HK-2 (cell line): ENCODE data around the gene DQX1.

Experiments
- DNase-seq: peaks from one replicate; pipeline ENCODE4 v3.0.0-alpha.2; 2018; ENCODE audit not compliant: unreplicated experiment

Gene DQX1

DNA sequence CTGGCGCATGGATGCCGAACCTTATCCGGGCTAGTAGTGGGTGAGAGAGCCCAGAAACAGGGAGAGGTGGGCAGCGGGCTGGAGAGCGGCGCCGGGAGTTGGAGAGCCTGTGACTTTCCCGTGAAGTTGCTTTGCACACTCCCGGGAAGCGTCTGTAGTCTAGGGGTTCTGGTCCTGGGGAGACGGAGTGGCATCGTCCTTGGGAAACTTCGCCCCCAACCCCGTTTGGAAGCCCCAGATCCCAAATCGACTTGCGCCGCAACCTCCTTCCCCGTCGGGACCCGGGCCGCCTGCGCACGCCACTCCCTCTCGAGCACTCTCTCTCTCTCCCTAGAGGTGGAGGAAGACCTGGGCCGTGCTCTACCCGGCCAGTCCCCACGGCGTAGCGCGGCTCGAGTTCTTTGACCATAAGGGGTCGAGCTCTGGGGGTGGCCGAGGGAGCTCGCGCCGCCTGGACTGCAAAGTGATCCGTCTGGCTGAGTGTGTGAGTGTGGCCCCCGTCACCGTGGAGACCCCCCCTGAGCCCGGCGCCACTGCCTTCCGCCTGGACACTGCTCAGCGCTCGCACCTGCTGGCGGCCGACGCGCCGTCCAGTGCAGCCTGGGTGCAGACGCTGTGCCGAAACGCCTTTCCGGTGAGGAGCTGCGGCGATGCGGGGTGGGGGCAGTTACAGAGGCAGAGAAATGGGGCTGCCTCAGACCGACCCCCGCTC, 28.9 kb upstream of the DQX1 start:
- DNase-seq = peak; percentile 51

DNA sequence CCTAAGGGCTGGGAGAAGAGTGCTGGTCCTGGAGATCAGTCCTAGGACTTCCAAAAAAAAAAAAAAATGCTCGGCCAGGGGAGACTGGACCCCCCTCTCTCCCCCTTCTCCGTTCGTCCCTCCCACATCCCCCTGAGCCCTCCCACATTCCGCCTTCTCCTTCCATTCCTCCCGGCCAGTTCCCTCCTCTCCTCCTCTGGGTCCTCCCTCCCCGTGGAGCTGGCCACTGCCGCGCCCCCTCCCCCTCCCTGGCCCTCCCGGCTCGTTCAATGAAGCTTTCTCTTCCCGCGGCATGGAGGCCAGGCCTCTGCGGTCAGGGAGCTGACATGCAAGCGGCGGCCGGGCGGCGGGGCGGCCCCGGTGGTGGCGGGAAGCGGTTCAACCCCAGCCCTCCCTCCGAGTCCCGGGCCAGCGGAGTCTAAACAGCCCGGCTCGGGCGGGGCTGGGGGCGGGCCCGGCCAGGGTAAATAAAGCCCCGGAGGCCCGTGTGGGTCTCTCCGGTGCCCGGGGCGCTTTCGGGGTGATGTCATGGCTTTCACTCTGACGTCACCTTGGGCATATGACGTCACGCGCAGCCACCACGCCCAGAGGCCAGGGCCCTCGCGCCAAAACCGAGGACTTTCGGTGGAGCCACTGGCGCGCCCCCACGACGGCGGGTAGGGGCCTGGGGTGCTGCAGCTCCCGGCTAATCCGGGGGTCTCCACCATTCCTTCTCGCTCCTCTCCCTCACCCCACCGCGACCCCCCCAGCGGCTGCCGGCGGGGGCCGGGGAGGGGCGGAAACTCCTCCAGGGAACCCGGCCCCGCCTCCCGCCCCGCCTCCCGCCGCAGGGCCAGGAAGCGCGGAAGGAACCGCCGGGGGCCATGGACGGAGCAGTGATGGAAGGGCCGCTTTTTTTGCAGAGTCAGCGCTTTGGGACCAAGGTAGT, 28.1 kb upstream of the DQX1 start, which contains the start of the genes DOK1 and LOXL3:
Gene DOK1, plus strand, starts transcription at position 829 of the 928 bp plus-strand sequence. Its CDS starts 35 bp downstream, at position 864.
Gene LOXL3, minus strand, starts transcription at position 51 of the 928 bp plus-strand sequence. CDS start 1,308 bp downstream, outside the sequence.
- peak; percentile 86 for DNase-seq

GRCh38 chr2:74552914-74553811, 27.1 kb upstream of the DQX1 start:
- DNase-seq = no peak

GRCh38 chr2:74551942-74552913, 26.2 kb upstream of the DQX1 start:
- DNase-seq = no peak

DNA sequence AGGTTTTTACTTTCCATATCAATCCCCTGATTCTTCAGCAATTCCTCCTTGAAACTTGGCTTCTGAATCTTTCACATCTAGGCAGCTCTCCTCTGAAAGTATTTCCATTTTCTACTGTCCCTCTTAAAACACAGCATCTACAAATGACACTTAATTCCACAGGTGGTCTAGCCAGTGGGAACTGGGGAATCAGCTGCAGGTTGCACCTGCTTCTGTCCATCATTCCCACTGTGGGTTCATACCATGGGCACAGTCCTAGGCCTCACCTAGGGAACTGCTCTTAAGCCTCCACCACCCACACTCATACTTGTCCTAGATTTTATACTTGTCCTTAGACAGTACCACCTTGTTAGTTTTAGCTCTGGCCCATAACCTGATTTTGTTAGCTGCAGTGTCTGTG, 25.5 kb upstream of the DQX1 start:
- DNase-seq = no peak

DNA sequence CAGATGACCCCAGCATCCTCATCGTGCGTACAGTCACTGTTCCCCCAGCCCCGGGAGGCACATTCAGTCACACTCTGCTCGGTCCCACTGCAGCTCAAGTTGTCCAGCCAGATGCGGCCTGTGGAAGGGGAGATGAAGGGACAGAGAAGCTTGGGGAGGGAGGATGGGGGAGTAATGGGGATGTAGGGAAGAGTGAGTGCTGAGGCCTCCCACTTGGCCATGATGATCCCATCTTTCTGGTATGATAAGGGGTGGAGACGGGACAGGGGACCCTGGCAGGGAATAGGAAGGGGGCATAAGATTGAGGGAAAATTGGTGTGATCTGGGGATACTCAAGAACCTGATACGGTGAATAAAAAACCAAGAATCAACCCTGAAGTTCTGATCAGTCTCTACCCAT, 24.2 kb upstream of the DQX1 start:
- no peak for DNase-seq

DNA sequence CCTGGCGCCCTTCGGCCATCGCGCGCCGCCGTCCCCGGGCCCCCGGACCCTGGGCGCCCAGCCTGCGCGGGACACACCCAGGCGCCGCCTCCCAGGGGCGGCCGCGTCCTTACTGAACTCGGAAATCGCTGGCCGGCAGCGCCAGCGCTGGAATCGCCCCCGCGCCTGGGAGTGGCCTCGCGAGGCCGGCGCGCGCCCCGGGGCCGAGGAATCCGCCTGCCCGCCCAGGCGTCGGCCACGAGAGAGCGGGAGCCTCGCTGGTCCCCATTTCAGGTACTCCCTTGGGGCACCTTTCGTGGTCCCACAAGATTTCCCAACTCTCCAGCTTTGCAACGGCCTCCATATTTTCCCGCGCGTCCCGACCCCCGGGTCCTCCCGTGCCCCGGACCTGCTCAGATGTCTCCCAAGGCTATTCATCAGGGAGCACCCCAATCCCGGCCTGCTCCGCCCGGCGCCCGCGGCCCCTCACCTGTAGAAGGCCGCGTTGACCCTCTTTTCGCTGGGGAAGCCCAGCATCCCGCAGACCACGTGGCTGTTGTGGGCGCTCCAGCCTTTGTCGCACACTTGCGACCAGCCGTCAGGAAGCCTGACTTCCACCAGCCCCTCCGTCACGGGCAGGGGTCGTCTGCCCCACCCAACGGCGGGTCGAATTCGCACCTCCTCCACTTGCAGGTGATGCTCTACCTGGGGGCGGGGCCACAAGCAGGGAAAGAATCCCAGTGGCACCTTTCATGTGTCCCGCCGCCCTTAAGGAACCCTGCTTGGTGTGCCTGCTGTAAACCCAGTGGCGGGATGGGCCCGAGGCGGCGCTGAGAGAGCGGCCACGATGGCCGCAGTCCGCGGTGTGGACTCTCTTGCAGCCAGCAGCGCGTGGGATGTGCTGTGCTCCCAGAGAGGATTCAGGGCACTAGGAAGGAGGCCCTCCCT, 23.1 kb upstream of the DQX1 start:
- peak; percentile 71 for DNase-seq

DNA sequence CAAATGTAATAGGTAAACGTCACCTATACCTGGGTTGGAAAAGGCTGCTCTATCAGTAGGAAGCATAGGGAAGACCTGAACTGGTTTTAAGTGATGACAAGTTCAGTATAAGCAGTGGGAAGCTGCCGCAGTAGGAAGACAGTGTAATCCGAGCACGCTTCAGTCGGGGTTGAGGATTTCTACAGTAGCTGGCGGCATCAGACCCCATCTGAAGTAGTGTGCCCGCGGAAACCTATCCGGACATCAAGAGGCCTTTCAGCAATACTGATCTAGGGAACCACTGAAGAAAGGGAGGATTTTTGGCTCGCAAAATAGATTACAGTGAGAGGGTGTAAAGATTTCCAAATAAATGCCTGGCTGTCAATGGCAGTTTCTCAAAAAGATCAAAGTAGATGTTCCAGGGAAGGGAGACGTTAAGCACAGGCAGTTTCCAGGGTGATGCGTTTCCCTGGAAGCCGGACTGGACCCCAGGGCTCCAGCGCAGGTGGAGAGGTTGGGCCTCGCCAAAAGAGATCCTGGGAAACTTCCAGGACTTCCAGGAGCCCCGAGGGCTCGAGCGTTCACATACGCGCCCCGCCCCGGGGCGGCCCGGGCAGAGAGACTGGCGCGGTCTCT, 22.4 kb upstream of the DQX1 start:
- no peak for DNase-seq

DNA sequence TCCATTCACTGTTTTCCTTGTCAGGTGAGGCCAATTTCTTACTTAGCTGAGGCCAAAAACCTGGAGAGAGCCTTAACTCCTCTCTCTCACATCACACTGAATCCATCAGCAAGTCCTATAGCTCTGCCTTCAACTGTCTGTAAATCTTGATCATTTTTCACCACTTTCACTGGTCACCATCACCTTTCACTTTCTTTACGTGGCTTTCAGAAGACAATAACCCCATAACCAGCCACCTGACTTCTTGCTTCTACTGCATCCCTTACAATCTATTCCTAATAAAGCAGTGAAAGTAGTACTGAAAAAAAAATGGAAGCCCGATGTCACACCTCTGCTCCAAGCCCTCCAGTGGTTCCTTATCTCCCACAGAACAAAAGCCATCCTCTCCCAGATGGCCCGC, 20.0 kb upstream of the DQX1 start:
- no peak for DNase-seq

DNA sequence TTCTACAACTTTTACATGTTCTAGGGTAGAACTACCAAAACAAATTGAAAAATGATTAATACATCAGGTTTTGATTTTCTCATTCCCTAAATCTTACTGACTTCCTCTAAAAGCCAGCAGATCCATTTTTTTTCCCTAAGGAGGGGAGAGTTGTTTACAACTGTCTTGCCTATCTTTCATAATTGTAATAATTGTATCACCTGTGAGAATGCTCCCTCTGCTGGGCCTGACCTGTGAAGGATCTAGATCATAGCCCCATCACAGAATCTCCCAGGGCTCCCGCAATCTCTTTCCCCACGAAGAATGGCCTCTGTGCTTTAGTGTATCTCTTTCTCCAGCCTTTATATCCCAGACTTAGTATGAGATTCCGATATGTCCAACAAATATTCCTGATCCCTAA, 18.6 kb upstream of the DQX1 start:
- no peak for DNase-seq

DNA sequence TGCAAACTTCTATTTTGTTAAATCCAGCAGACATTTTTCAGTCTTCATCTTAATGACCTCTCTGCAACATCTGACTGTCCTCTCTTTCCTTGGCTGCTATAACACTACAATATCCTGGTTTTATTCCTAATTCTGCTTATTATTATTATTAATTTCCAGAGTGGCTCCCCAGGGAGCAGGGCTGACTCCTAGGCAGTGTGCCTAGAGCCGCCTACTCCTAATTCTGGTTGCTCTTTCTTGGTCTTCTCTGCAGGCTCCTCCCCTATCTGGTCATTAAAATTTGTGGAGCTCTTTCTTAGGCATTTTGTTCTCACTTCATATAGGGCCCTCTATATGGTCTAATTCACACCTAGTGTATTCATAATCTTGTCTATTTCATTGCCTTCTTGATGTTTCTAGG, 16.9 kb upstream of the DQX1 start:
- no peak for DNase-seq

GRCh38 chr2:74540291-74540690, 14.3 kb upstream of the DQX1 start:
- DNase-seq = no peak

GRCh38 chr2:74538881-74539339, 12.9 kb upstream of the DQX1 start:
- DNase-seq = no peak

- DNase-seq = no peak
Observed at GRCh38 chr2:74537140-74537539, 11.1 kb upstream of the DQX1 start.

DNA sequence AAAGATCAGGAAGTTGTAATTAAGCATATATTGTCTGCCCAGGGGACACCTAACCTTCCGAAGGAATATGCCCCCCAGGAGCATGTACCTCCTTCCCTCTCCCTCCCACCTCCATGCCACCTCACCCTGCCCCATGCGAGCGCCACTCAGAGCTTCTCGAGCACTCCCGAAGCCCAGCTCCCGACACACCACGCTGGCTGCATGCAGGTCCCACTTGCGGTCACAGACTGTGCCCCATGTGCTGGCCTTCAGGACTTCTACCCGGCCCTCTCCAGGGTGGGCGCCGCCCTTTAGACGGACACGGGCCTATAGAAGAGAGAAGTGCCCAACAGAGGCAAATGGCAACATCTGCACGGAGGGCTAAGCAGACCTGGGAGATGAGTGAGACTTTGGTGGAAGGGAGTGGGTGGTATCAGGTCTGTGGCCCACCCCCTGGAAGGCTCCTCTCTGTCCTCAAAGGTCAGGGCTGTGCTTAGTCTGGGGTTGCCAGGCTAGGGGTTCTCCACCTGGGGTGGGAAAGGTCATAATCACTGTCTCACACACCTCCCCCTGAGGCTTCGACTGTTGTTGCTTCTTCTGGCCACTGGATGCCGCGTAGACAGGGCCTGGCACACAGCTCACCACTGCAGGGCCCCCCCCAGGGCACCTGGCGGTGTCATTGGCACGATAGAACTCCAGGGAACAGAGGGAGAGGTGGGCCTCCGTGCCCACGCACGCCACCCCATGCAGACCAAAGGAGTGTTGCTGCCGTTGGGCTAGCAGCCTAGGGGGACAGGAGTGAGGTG, 10.3 kb upstream of the DQX1 start:
- no peak for DNase-seq

- DNase-seq = no peak
Observed at GRCh38 chr2:74535440-74535965, 9.5 kb upstream of the DQX1 start.

GRCh38 chr2:74534411-74534810, 8.4 kb upstream of the DQX1 start:
- no peak for DNase-seq

GRCh38 chr2:74533464-74533863, 7.4 kb upstream of the DQX1 start:
- DNase-seq = no peak
